ENCODE measurements around the gene APMAP. TPM values are rescaled to one million over a fixed set of nuclear protein-coding genes. Genes with fewer than 3 reads are reported as not detected.

Gene APMAP
- total RNA-seq, 2 experiments from 2014 or later: 9.5 to 11.3 TPM

DNA sequence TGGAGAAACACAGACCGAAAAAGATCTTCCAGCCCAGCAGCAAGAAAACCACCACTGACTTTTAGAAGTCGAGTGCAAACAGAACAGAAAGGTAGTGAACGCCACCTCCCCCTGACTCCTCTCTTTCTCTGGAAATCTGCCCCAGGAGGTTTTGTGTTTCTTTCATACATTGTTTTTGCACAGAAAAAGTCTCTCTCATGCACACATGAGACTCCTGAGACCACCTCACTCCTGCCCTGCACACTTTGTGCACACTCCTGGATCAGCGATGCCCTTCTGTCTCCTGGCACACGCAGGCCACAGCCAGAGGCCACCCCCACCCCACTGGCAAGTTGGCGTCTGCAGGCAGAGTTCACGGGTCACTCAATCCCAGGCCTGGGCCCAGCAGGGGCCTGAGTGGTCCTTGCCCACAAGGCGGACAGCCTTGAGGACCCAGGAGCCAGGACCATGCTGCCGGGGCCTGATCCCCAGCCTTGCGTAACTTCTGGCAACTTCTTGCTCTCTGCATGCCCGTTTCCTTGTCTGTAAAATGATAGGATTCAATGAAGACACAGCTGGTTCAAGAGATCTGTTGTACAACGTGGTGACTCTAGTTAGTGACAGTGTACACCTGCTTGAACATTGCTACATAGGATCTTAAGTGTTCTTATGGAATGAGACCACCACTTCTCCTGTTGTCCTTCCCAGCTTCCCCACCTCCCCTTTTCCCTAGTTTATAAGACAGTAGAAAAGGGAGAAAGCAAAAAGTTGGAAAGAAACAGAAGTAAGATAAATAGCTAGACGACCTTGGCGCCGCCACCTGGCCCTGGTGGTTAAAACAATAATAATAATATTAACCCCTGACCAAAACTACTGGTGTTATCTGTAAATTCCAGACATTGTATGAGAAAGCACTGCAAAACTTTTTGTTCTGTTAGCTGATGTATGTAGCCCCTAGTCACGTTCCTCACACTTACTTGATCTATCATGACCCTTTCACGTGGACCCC is 73.7 kb downstream of the APMAP start:
- no peak overlapping the region for H3K27ac Mint-ChIP-seq
- no peak overlapping the region for H3K4me3 Mint-ChIP-seq
- ChIA-PET POLR2A (interaction anchor here (1.6 kb wide), 1 partner anchor 13 kb away, joined by 4 read pairs; no protein-coding TSS in a partner anchor), CTCF (interaction anchor here (1.6 kb wide), 1 partner anchor 981 kb away, joined by 3 read pairs; no protein-coding TSS in a partner anchor)
- peaks cover 11% of the 10 kb centered on the region for H3K4me1 ChIP-seq (ENCODE audit: insufficient read depth, low read length)
- TF ChIP-seq, protein P1, sequence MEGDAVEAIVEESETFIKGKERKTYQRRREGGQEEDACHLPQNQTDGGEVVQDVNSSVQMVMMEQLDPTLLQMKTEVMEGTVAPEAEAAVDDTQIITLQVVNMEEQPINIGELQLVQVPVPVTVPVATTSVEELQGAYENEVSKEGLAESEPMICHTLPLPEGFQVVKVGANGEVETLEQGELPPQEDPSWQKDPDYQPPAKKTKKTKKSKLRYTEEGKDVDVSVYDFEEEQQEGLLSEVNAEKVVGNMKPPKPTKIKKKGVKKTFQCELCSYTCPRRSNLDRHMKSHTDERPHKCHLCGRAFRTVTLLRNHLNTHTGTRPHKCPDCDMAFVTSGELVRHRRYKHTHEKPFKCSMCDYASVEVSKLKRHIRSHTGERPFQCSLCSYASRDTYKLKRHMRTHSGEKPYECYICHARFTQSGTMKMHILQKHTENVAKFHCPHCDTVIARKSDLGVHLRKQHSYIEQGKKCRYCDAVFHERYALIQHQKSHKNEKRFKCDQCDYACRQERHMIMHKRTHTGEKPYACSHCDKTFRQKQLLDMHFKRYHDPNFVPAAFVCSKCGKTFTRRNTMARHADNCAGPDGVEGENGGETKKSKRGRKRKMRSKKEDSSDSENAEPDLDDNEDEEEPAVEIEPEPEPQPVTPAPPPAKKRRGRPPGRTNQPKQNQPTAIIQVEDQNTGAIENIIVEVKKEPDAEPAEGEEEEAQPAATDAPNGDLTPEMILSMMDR (IDR thresholded peaks at IDR 0.05): no peak
- intact Hi-C loops (cut with DNase I, micrococcal nuclease): loop anchor here (1.0 to 10.0 kb wide), 2 partner anchors 982 to 1034 kb away; no protein-coding TSS in a partner anchor
- H3K27me3 Mint-ChIP-seq: peaks cover 8% of the 10 kb centered on the region
- H3K27me3 ChIP-seq (ENCODE audit: control insufficient read depth in 1 of 2, insufficient read depth in 2 of 2, low read length in 2 of 2): no peaks in the 10 kb centered on the region
- H3K9me3 ChIP-seq (ENCODE audit: control insufficient read depth in 1 of 2, insufficient read depth in 1 of 2, low read length in 2 of 2): no peaks in the 10 kb centered on the region
- H3K4me1 Mint-ChIP-seq (ENCODE audit: low read depth): no peaks in the 10 kb centered on the region
- H3K4me3 ChIP-seq (ENCODE audit: low read length): no peak overlapping the region
- no peaks in the 10 kb centered on the region for H3K36me3 ChIP-seq (ENCODE audit: insufficient read depth, low read length)
- no peak for DNase-seq
- no peaks in the 10 kb centered on the region for H3K9me3 Mint-ChIP-seq
- no peak for ATAC-seq (ENCODE audit: poor library complexity)
- H3K36me3 Mint-ChIP-seq (ENCODE audit: low read depth): no peaks in the 10 kb centered on the region
- no peak overlapping the region for H3K27ac ChIP-seq (ENCODE audit: low read depth in 1 of 2, low read length in 2 of 2)

DNA sequence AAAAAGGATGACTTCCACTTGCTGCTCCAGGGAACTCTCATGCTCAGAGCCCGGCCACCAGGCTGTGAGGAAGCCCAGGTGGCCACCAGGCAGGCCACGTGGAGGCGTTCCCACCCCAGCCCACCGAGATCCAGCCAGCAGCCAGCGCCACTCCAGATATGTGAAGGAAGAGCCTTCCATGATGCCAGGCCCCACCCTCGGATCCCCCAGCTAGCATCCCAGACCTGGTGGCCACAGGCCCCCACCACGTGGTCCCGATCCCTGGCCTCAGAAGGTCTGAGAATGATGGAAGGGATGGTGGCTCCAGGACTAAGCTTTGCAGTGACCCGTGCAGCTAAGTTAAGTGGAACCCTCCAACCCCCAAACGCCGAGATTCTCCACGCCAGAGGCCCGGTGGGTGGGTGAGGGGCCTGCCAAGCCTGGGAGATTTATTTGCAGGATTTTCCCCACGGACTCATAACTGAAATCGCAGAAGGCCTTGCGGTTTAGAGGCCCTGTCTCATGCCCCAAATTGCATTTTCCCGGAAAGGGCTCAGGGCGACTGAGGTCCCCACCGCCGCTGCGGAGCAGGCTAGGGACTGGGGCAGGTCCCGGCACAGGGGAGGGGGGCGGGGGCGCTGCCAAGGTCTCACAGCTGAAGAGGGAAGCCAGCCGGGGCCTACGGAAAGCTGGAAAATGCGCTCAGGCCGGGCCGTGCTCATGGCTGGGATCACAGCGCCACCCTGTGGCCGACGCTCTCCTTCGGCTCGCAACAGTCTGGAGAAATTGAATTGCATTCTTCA is 74.6 kb downstream of the APMAP start:
- H3K9me3 ChIP-seq (ENCODE audit: control insufficient read depth in 1 of 2, insufficient read depth in 1 of 2, low read length in 2 of 2): no peaks in the 10 kb centered on the region
- no peak overlapping the region for H3K27ac Mint-ChIP-seq
- H3K4me3 Mint-ChIP-seq: no peak overlapping the region
- peaks cover 11% of the 10 kb centered on the region for H3K4me1 ChIP-seq (ENCODE audit: insufficient read depth, low read length)
- ATAC-seq (ENCODE audit: poor library complexity) (peak; percentile 34), DNase-seq (peak in 11 of 14 experiments; percentile 13 to 78 (median 28))
- POLR2A ChIA-PET: interaction anchor here (1.6 kb wide), 1 partner anchor 14 kb away, joined by 4 read pairs; no protein-coding TSS in a partner anchor
- no peaks in the 10 kb centered on the region for H3K27me3 ChIP-seq (ENCODE audit: control insufficient read depth in 1 of 2, insufficient read depth in 2 of 2, low read length in 2 of 2)
- TF ChIP-seq, protein P1 (IDR thresholded peaks at IDR 0.05): peak; percentile 62
- intact Hi-C loops (cut with DNase I, micrococcal nuclease): loop anchor here (1.0 to 10.0 kb wide), 2 partner anchors 981 to 1033 kb away; no protein-coding TSS in a partner anchor
- no peak overlapping the region for H3K27ac ChIP-seq (ENCODE audit: low read depth in 1 of 2, low read length in 2 of 2)
- H3K4me1 Mint-ChIP-seq (ENCODE audit: low read depth): no peaks in the 10 kb centered on the region
- peak overlapping the region; percentile 33 for H3K4me3 ChIP-seq (ENCODE audit: low read length)
- no peaks in the 10 kb centered on the region for H3K36me3 Mint-ChIP-seq (ENCODE audit: low read depth)
- CTCF ChIA-PET: interaction anchor here (1.0 to 1.6 kb wide), 2 partner anchors 13 to 980 kb away, joined by 3 read pairs; no protein-coding TSS in a partner anchor
- H3K27me3 Mint-ChIP-seq: peaks cover 8% of the 10 kb centered on the region
- H3K36me3 ChIP-seq (ENCODE audit: insufficient read depth, low read length): no peaks in the 10 kb centered on the region
- H3K9me3 Mint-ChIP-seq: no peaks in the 10 kb centered on the region

DNA sequence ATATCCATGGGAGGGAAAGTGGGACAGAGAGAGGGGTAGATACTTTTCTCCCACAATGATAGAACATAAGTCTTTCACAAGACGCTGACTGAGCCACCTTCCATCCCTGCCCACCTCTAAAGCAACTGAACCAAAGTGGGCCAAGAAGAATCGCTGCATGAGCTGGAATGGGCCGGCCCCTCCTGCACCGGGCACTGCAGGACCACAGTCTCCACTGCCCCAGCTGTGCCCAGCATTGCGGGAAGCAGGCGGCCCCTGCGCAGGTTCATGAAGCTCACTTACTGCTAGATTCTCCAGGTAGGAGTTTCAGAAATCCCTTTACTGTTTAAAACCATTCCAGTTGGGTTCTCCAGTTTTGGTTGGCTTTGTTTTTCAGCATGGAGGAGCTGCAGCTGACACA is 75.5 kb downstream of the APMAP start:
- Histone ChIP-seq H3K4me1 (ENCODE audit: insufficient read depth, low read length) (peaks cover 11% of the 10 kb centered on the region), H3K9me3 (ENCODE audit: control insufficient read depth in 1 of 2, insufficient read depth in 1 of 2, low read length in 2 of 2) (no peaks in the 10 kb centered on the region), H3K27me3 (ENCODE audit: control insufficient read depth in 1 of 2, insufficient read depth in 2 of 2, low read length in 2 of 2) (no peaks in the 10 kb centered on the region), H3K36me3 (ENCODE audit: insufficient read depth, low read length) (no peaks in the 10 kb centered on the region), H3K4me3 (ENCODE audit: low read length) (no peak overlapping the region), H3K27ac (ENCODE audit: low read depth in 1 of 2, low read length in 2 of 2) (no peak overlapping the region)
- H3K9me3 Mint-ChIP-seq: no peaks in the 10 kb centered on the region
- no peak overlapping the region for H3K27ac Mint-ChIP-seq
- ATAC-seq (ENCODE audit: poor library complexity): no peak
- no peaks in the 10 kb centered on the region for H3K36me3 Mint-ChIP-seq (ENCODE audit: low read depth)
- intact Hi-C loops (cut with DNase I, micrococcal nuclease): loop anchor here in 1 of 2 experiments (10.0 kb wide), 1 partner anchor 1032 kb away; no protein-coding TSS in a partner anchor
- no peak overlapping the region for H3K4me3 Mint-ChIP-seq
- ChIA-PET POLR2A (interaction anchor here (1.6 kb wide), 1 partner anchor 15 kb away, joined by 4 read pairs; no protein-coding TSS in a partner anchor), CTCF (interaction anchor here (1.0 to 1.6 kb wide), 2 partner anchors 14 to 979 kb away, joined by 3 read pairs; no protein-coding TSS in a partner anchor)
- H3K27me3 Mint-ChIP-seq: peaks cover 8% of the 10 kb centered on the region
- H3K4me1 Mint-ChIP-seq (ENCODE audit: low read depth): no peaks in the 10 kb centered on the region
- DNase-seq: no peak
- TF ChIP-seq, protein P1 (IDR thresholded peaks at IDR 0.05): no peak
